Left lung (tissue), 10 donors: ENCODE results near the gene AJAP1. TPM values are rescaled to one million over a fixed set of nuclear protein-coding genes. Genes with fewer than 3 reads are reported as not detected.

Experiments used
- ATAC-seq: fragments of 200-7000 bp; cut with Tn5 transposase; one replicate; pipeline ENCODE4 v1.9.1; 2020; ENCODE audit warnings: moderate library complexity
- DNase-seq, 4 donors: peaks; one replicate each; pipeline ENCODE4 v3.0.0-alpha.2; 2013 to 2020
- H3K27ac ChIP-seq, 2 donors: fragments of 200-600 bp; sonication (generic) in 1 of 2; one replicate each; pipeline versions ENCODE4 v1.5.0 to v1.8.0; 2020 to 2021
- H3K27me3 ChIP-seq, 2 donors: fragments of 200-600 bp; sonication (generic) in 1 of 2; one replicate each; pipeline versions ENCODE4 v1.5.0 to v1.8.0; 2020 to 2021
- H3K36me3 ChIP-seq, 2 donors: fragments of 200-600 bp; sonication (generic) in 1 of 2; one replicate each; pipeline versions ENCODE4 v1.5.0 to v1.8.0; 2020 to 2021
- H3K4me1 ChIP-seq, 2 donors: fragments of 200-600 bp; one replicate each; pipeline ENCODE4 v1.8.0; 2021
- H3K4me3 ChIP-seq, 2 donors: fragments of 200-600 bp; sonication (generic) in 1 of 2; one replicate each; pipeline versions ENCODE4 v1.5.0 to v1.8.0; 2020 to 2021; ENCODE audit warnings: mild to moderate bottlenecking in 1 of 2
- H3K9me3 ChIP-seq, 2 donors: fragments of 200-600 bp; sonication (generic) in 1 of 2; one replicate each; pipeline versions ENCODE4 v1.5.0 to v1.8.0; 2020 to 2021
- CTCF ChIP-seq, 2 donors: fragments of 200-600 bp; sonication (generic) in 1 of 2; IDR thresholded peaks; one replicate each; pipeline versions ENCODE4 v1.5.0 to v1.8.0; 2021; ENCODE audit warnings: antibody characterized with exemption in 2 of 2
- intact Hi-C, 2 donors: fragments of 100-400 bp; cut with DNase I; formaldehyde crosslinking; loops; one replicate each; pipeline versions ENCODE4 v1.11.2 to v1.14.2; 2022
- polyA plus RNA-seq, 6 donors: library from polyadenylated mRNA; unstranded; fragments of 120-200 nt; gene quantifications; one replicate each; pipeline ENCODE4 v1.2.1, GENCODE V29; 2013; ENCODE audit not compliant: insufficient read length in 6 of 6
- total RNA-seq, 2 donors: library from RNA; stranded (reverse); fragmentation: NEBNext Ultra II Directional; extraction: Animal tissue kit (Norgen Biotek cat#: 25700); gene quantifications; one replicate each; pipeline ENCODE4 v1.2.1, GENCODE V29; 2021
- donor health status: DM: no; HTN: yes; CAD: no.
- donor health status: DM: no; HTN: no; CAD: no.

The AJAP1 gene
- total and polyA plus RNA-seq, 8 donors = 0.06 to 0.79 (median 0.20) TPM

- Histone ChIP-seq H3K4me3 (no peak overlapping the region), H3K27me3 (no peaks in the 10 kb centered on the region), H3K4me1 (no peaks in the 10 kb centered on the region), H3K27ac (no peak overlapping the region), H3K9me3 (peaks cover 0 to 4% of the 10 kb centered on the region in 2 donors), H3K36me3 (no peaks in the 10 kb centered on the region)
- DNase-seq = peak in 2 of 4 donors; percentile 16 to 55
- no peak for TF ChIP-seq CTCF (IDR thresholded peaks at IDR 0.05)
- intact Hi-C loops = no loop called here
- no peak for ATAC-seq
Observed at GRCh38 chr1:4825800-4826450, 171.5 kb downstream of the AJAP1 start.

- no peaks in the 10 kb centered on the region for H3K4me1 ChIP-seq
- H3K9me3 ChIP-seq = no peaks in the 10 kb centered on the region
- no peak for DNase-seq
- no peaks in the 10 kb centered on the region for H3K36me3 ChIP-seq
- no peak for TF ChIP-seq CTCF (IDR thresholded peaks at IDR 0.05)
- H3K27ac ChIP-seq = no peak overlapping the region
- H3K4me3 ChIP-seq = no peak overlapping the region
- H3K27me3 ChIP-seq = no peaks in the 10 kb centered on the region
- no peak for ATAC-seq
- intact Hi-C loops = no loop called here
Observed at GRCh38 chr1:4830707-4831106, 176.3 kb downstream of the AJAP1 start.

DNA sequence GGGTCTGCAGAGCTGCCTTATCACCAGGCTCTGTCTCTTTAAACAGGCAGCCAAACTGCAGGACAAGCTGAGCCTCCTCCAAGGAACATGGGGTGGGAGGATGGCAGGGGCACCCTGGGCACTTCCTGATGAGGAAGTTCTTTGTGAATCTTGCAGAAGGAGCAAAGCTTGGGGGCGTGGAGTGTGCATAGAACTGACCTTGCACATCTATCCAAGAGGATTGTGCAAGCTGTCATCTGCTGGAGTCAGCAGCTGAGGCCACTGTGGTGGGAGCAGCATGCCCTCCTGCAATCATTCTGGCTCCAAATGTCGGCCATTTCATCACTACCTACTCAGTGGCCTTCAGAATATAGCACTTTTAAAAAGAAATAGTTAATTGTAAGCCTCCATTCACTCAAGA, 182.2 kb downstream of the AJAP1 start:
- intact Hi-C loops = no loop called here
- Histone ChIP-seq H3K9me3 (no peaks in the 10 kb centered on the region), H3K4me3 (no peak overlapping the region), H3K27ac (no peak overlapping the region), H3K27me3 (peaks cover 0 to 9% of the 10 kb centered on the region in 2 donors), H3K36me3 (no peaks in the 10 kb centered on the region), H3K4me1 (no peaks in the 10 kb centered on the region)
- DNase-seq (no peak), ATAC-seq (peak; percentile 23)
- TF ChIP-seq CTCF (IDR thresholded peaks at IDR 0.05) = no peak

GRCh38 chr1:4837031-4837600, 182.7 kb downstream of the AJAP1 start:
- H3K27me3 ChIP-seq = peaks cover 0 to 12% of the 10 kb centered on the region in 2 donors
- no peaks in the 10 kb centered on the region for H3K9me3 ChIP-seq
- H3K4me1 ChIP-seq = no peaks in the 10 kb centered on the region
- H3K4me3 ChIP-seq = no peak overlapping the region
- ATAC-seq (no peak), DNase-seq (no peak)
- intact Hi-C loops = no loop called here
- no peaks in the 10 kb centered on the region for H3K36me3 ChIP-seq
- no peak overlapping the region for H3K27ac ChIP-seq
- no peak for TF ChIP-seq CTCF (IDR thresholded peaks at IDR 0.05)

DNA sequence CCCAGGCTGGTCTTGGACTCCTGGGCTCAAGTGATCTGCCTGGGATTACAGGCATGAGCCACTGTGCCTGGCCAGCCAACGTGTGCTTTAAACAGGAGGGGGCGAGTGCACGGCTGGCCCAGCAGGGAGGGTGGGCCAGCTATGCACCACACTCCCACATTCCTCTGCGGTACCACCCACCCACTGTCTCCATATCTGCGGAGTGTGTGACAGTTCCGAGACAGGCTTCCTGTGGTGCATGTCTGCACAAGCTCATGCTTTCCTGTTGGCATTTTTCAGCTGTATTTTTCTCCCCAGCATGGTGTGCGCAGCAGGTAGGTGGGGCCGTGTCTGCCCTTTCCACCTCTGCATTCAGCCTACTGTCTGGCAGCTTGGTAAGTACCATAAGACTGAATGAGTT, 183.3 kb downstream of the AJAP1 start:
- intact Hi-C loops = no loop called here
- Histone ChIP-seq H3K27ac (no peak overlapping the region), H3K27me3 (peaks cover 0 to 12% of the 10 kb centered on the region in 2 donors), H3K4me1 (no peaks in the 10 kb centered on the region), H3K4me3 (no peak overlapping the region), H3K36me3 (no peaks in the 10 kb centered on the region), H3K9me3 (no peaks in the 10 kb centered on the region)
- no peak for DNase-seq
- ATAC-seq = no peak
- no peak for TF ChIP-seq CTCF (IDR thresholded peaks at IDR 0.05)
